ENCODE results near the gene NPBWR2.
A peak's percentile ranks its signal among the peaks of the same experiment; 100 is the strongest.
"Not testable (repeated sequence)": the region's sequence is repeated elsewhere in the genome, so short reads cannot be mapped to it uniquely, and the experiment has no call there.

Gene NPBWR2

DNA sequence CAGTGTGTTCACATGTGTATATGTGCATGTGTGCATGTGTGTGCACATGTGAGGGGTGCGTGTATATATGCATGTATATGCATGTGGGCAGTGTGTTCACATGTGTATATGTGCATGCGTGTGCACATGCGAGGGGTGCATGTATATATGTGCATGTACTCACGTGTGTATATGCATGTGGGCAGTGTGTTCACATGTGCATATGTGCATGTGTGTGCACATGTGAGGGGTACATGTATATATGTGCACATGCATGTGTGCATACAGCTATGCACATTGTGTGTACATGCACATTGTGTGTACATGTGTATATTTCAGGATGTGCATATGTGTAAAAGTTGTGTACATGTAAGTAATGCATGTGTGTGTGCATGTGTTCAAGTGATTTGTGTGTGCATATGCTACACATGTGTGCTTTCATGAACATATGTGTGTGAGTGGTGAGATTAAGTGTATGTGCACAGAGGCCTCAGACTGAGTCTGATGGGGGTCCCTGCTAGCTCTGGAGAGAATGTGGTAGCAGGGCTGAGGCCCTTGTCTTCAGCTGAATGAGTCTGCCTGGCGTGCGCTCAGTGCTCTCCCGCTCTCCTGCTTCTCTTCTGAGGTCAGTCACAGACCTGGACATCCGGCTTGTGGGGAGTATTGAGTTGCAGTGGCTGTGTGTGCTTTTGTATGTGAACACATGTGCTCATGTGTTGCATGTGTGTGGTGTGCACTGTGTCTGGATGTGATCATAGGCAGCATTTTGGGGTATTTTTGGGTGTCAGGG is 37.0 kb upstream of the NPBWR2 start:
- no peak for DNase-seq (ENCODE audit: low spot score)

DNA sequence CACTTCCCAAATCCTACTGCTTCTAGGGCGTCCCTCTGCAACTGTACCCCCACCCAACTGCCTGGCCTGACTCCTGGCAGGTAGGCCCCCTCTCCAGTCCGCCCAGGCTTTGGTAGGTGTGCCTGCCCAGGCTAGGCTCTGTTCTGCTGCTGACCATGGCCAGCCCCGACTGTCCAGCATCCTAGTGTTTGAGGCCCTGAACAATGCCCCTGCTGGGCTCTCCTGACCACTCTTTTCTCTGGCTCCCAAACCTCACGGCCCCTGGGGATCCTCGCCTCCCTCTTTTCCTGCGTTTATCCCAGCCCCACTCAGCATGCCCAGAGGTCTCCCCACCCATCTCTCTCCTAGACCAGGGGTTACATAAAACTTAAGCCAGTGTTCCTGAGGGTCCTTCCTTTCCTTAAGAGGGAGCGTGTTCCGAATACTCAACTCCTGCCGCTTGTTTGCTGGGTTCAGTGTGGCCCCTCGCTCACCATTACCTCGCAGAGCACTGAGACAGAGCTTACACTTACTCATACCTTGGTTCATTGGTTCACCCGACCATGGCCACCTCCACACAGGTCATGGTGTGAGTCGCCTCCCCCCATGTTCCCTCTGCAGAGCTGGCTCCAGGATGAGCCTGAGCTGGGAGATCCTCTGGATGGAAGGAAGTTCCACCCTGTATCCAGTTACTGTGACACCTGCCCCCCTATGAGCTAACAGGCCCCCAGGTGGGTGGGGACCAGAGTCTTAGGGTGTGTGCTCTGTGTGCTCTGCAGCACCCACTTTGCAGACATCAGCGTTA is 35.8 kb upstream of the NPBWR2 start:
- DNase-seq (ENCODE audit: low spot score): no peak

DNA sequence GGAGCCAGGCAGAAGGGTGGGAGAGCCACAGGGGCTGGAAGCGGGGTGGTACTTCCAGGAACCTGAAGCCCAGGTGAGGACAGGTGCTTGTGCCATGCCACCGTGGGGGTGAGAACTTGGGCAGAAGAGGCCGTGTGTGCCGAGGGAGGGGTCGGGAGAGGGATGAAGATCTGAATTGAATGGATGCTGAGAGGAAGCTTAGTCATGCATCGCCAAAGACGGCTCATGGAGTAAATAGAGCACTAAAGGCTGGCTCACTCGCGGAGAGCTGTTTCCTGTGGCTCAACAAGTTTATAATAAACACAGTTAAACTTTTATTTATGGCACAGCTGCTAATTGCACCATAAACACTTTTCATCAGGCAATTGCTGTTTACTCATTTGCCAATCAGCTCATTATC is 35.2 kb upstream of the NPBWR2 start:
- no peak for DNase-seq (ENCODE audit: low spot score)

DNA sequence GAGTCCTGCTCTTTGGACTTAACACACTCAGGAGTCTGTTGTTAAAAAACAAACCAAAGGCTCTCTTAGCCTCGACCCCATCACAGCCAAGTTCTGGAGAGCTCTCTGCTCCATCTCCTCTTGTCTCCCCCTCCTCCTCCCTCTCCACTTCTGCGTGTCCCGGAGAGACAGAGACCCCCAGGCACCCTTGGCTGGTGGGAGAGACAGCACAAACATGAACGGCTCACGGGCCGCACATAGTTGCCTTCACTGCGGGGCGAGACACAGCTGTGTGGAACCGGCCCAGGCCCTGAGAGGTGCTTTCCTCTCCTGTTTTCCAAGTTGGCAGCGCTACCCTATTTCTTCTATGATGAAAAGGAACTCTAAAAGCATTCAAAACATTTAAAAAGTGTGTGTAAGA is 33.6 kb upstream of the NPBWR2 start:
- no peak for DNase-seq (ENCODE audit: low spot score)

DNA sequence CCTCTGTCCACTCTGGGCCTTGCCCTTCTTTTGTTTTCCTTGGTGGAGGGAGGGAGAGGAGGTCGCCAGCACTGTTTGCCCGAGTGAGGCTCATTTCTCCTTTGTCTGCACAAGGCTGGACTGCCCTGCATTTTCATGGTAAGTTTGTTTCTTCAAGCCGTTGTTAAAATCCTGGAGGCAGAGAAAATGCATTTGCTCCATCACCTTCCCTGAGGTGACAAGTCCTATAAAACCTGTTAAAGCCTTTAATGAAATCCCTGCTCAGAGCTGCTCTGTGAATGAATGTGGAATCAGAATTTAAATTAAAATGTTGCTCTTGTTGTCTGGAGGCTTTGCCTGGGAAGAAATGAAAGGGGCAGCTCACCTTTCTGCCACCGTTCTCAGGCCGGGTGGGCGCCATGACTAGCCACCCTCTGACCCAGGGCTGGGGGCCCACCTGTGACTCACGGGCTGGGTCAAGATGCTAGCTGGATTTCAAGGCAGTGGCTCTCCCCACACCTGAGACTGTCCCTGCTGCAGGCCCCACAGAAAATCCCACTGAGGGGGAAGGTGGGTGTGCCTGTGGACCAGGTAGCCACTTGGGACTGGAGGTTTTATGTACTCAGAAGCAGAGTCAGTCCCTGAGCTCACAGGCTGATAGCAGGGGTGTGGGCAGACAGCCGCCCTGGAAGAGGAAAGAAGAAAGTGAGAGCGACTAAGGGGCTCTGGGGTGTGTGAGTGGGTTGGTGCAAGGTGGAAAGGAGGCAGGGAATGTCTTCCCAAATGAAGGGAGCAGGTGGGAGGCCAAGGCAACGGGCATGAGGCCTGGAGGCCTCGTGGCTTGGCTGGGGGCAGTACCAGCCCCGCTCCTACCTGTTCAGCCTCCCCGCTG is 32.9 kb upstream of the NPBWR2 start:
- DNase-seq (ENCODE audit: low spot score): no peak

DNA sequence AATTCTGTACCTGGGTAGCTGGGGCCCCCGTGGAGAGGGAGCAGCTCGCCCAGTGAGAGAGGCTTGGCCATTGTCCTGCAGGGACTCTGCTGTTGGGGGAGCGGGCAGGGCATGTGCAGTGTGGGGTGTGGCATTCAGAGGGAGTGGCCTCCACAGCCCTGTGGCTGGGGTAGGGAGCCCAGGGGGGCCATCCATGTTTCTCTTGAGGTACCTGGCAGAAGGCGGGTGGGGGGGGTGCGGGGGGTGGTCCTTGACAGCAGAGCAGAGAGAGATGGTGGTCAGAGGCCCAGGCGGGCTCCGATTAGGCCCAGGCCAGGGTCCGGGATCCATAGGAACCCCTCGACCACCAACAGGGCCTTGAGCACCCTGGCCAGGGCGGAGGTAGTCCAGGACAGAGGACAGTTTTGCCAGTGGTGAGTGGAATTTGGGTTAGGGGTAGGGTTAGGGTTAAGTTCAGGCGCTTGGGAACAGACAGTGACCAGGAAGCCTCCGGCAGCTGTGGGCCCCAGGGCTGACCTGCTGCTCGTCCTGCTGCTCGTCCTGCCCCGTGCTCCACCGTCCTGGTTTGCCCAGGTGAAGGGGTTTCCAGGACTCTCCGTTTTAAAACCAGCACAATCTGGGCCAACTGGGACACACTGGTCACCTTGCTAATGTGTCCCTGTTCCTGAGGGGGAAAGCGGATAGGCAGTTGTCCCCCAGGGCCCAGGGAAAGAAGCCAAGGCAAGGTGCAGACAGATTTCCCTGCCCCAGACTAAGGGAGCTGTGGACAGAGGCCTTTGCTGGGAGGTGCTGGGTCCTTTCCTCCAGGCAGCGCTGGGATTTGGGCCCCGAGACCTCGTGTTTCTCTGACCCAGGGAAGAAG is 32.1 kb upstream of the NPBWR2 start:
- no peak for DNase-seq (ENCODE audit: low spot score)

DNA sequence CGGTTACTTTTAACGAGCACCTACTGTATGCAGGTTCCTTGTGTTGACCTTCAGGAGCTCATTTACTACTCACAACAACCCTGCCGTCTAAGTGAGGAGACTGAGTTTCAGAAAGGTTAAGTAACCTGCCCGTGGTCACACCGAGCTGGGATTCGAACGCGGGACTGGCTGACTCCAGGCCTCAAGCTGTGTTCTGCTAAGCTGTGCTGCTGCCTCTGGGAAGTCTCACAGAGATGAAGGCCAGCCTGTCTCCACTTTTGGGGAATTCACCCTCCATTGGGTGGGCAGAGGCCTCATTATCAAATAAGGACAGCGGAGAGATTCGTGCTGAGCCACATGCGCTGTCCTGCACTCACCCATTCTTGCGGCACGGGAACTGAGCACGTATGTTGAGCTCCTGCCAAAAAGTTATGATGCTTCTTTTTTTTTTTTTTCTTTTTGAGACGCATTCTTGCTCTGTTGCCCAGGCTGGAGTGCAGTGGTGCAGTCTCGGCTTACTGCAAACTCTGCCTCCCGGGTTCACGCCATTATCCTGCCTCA is 31.0 kb upstream of the NPBWR2 start:
- DNase-seq (ENCODE audit: low spot score): no peak

DNA sequence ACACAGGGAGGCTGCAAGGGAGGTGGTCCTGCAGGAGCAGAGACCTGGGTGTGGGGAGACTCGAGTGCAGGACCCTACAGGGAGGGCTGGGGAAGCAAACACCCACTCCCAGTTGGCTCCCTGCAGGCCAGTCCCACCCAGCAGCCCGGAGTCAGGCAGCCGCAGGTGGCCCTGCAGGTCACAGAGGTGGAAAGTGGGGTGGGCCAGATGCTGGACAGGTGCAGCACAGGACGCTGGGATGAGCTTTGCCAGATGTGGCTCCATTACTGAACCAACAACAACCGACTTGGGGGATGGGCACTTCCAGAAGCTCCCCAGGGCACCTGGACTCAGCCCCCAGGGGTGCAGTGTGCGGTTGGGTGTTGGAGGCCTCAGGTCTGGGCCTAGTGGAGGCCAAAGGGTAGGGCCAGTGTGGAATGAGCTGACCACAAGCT is 30.2 kb upstream of the NPBWR2 start:
- no peak for DNase-seq (ENCODE audit: low spot score)

DNA sequence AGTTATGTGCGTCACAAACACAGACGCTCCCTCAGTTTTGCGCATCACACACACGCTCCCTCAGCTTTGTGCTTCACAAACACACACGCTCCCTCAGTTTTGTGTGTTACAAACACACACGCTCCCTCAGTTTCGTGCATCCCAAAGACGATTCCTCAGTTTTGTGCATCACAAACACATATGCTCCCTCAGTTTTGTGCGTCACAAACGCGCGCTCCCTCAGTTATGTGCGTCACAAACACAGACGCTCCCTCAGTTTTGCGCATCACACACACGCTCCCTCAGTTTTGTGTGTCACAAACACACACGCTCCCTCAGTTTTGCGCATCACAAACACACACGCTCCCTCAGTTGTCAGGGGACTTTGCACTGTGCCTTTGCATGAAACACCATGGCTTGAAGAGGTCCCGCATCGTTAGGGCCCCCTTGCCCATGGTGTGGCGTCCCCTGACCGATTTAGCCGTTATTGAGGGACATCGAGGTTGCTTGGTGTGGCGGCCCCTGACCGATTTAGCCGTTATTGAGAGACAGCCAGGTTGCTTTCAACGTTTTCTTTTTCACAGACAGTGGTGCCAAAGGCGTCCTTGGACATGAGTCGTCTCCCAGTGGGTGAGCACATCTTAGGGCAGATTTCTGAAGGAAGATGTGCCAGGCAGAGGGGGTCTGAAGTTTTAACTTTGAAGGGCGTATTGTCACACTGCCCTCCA is 28.8 kb upstream of the NPBWR2 start:
- DNase-seq (ENCODE audit: low spot score): no peak

DNA sequence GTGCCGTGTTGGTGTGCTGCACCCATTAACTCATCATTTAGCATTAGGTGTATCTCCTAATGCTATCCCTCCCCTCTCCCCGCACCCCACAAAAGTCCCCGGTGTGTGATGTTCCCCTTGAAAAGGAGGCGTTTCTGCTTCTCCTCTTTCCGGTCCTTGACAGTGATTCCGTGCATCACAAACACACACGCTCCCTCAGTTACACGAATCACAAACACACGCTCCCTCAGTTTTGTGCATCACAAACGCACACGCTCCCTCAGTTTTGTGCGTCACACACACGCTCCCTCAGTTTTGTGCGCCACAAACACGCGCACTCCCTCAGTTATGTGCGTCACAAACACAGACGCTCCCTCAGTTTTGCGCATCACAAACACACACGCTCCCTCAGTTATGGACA is 27.4 kb upstream of the NPBWR2 start:
- not testable (repeated sequence) for DNase-seq (ENCODE audit: low spot score)

DNA sequence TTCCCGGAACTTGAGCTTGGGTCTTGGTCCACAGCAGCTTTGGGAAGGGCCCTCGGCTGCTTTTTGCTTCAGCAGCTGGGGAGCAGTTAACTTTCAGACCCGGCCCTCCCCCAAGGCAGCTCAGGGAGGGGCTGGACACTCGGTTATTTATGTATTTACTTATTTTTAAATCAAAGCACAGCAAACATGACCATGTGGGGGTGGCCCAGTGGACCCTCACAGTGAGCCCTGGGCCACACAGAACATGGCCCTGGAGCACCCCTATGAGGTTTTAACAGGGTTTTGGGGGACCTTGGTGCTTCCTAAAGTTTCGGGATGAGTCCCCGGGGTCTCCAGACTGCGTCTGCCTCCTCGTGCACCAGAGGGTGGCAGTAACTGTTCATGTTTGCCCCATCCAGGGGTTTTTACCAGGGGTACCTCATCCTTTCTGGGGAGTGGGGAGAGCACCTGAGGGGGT is 26.6 kb upstream of the NPBWR2 start:
- no peak for DNase-seq (ENCODE audit: low spot score)

DNA sequence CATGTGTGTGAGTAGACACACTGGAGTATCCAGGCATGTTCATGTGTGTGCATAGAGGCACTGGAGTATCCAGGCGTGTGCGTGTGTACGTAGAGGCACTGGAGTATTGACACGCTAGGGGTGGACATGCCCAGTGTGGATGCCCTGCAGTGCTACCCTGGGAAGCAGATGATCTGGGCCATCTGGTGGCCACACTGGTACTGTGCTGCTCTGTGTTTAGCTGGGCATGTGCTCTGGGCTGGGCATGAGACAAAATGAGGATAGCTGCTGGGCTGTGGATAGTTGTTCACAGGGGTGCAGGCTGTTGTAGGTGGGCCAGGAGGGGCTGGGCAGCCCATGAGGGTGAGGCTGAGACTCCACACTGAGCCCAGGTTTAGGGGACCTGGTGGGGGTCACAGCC is 24.0 kb upstream of the NPBWR2 start:
- DNase-seq (ENCODE audit: low spot score): peak; percentile 69

DNA sequence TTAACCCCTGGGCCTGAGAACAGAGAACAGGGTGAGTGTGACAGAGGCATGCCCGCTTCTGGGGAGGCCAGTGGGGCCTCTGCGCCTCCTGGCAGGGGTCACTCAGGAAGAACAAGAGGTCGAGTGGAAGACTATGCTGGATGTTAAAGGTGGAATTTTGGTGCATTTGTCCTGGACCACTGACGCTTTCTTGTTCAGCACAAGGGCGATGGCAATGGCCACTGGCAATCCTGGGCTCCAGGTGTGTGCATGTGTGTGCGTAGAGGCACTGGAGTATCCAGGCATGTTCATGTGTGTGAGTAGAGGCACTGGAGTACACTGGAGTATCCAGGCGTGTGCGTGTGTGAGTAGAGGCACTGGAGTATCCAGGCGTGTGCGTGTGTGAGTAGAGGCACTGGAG is 23.5 kb upstream of the NPBWR2 start:
- DNase-seq (ENCODE audit: low spot score): no peak

DNA sequence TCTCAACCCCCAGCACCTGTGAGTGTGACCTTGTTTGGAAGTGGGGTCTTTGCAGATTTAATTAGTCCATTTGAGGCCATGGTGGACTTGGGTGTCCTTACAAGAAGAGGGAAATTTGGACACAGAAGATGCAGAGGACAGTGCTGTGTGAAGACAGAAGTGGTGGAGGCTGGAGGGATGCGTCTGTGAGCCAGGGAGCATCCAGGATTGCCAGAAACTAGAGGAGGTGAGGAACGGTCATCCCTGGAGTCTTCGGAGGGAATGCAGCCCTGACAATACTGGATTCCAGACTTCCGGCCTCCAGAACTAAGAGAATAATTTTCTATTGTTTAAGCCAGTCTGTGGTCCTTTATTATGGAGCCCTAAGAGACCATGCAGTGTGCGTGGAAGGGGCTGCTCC is 22.9 kb upstream of the NPBWR2 start:
- DNase-seq (ENCODE audit: low spot score): no peak

DNA sequence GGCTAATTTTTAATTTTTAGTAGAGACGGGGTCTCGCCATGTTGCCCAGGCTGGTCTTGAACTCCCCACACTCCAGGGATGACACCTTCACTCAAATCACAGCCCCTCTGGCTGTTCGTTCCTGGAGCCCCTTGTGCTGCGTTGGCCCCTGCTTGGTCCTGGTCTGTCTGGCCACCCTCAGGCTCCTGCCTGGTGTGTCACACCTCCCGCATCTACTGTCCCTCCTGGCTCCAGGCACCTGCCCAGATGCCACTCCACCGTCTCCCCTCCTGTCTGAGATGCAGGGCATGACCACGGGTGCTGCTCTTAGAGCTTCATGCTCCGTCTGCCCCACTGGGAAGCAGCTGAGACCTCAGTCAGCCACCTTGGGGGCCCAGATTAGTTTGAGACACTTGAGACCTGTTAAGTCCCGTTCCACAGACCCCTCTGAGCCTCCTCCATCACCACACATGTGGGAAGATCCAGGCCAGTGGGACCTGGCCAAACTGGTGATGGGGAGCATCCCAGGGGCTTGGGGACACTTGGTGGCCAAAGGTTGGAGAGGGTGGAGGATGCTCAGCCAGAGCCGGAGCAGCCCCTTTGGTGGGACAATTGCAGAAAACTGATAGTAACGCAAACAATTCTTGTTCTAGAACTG is 21.9 kb upstream of the NPBWR2 start:
- no peak for DNase-seq (ENCODE audit: low spot score)

DNA sequence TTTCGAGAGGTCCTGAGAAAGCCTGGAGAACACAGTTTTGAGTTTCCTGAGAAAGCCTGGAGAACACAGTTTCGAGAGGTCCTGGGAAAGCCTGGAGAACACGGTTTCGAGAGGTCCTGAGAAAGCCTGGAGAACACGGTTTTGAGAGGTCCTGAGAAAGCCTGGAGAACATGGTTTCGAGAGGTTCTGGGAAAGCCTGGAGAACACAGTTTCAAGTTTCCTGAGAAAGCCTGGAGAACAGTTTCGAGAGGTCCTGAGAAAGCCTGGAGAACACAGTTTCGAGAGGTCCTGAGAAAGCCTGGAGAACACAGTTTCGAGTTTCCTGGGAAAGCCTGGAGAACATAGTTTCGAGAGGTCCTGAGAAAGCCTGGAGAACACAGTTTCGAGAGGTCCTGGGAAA is 16.2 kb upstream of the NPBWR2 start:
- DNase-seq (ENCODE audit: low spot score): not testable (repeated sequence)

DNA sequence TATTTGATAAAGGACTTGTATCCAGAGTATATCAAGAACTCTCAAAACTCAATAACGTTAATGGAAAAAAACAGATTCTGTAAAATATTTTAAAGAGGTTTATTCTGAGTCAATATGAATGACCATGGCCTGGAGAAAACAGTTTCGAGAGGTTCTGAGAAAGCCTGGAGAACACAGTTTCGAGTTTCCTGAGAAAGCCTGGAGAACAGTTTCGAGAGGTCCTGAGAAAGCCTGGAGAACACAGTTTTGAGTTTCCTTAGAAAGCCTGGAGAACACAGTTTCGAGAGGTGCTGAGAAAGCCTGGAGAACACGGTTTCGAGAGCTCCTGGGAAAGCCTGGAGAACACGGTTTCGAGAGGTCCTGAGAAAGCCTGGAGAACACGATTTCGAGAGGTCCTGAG is 15.6 kb upstream of the NPBWR2 start:
- DNase-seq (ENCODE audit: low spot score): not testable (repeated sequence)

DNA sequence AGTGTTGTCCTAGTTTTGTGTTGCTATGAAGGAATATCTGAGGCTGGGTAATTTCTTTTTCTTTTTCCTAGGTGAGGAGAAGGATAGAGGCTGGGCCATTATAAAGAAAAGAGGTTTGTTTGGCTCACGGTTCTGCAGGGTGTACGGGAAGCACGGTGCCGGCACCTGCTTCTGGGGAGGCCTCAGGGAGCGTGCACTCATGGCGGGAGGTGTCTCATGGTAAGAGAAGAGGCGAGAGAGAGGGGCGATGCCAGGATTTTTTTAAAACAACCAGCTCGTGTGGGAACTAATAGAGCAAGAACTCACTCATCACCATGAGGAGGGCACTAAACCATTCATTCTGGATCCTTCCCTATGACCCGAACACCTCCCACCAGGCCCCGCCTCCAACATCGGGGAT is 14.2 kb upstream of the NPBWR2 start:
- DNase-seq (ENCODE audit: low spot score): no peak

DNA sequence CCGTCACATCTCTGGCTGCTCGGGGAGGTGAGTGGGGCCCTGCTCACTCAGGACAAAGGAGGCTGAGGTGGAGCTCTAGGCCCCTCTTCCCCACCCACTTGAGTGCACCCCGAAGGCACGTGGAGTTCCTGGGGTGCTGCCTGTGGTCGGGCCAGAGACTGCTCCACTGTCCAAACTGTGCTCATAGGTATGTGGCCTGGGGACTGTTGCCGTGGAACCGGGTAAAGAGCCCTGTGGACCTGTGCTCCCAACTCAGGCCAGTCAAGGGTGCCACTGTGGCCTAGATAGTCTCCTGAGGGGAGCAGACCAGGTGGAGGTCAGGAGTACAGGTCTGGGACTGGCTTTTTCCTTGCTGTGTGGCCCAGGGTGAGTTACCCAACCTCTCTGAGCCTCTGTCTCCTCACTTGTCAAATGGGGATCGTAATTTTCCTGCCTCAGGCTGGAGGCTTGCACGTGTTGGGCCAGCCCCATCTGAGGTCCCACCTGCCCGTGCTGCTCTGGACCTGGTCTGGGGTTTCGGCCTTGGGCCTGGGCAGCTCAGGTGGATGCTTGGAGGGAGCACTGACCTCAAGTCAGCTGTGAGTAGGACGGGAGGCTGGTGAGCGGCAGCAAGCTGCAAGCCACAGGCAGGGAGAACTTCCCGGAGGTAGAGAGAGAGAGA is 12.4 kb upstream of the NPBWR2 start:
- no peak for DNase-seq (ENCODE audit: low spot score)

DNA sequence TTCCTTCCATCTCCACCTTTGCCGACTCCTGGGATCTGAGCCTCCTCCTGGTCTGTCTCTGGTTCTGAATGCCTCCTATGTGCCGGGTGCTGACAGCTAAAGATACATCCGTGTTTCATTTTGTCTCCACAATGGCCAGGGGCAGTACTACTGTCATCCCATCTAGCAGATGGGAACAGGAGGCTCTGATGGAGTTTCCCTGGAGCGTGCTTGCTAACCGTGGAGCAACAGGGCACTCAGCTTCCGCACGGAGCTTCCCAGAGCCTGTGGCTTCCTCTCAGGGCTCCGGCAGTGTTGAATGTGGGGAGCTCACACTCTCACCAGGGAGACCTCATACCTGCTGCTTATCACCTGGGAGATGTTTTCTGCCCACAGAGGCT is 11.9 kb upstream of the NPBWR2 start:
- DNase-seq (ENCODE audit: low spot score): no peak

All from COLO829 (cell line).